Lung (tissue), 12 donors: ENCODE measurements around the gene ST8SIA4. TPM values are rescaled to one million over a fixed set of nuclear protein-coding genes. Genes with fewer than 3 reads are reported as not detected.

Experiments
- ATAC-seq: fragments of 200-7000 bp; cut with Tn5 transposase; one replicate; pipeline ENCODE4 v1.9.1; 2020; ENCODE audit warnings: moderate number of reproducible peaks; ENCODE audit not compliant: insufficient read depth, low FRiP score
- DNase-seq, 3 donors: peaks; one replicate each; pipeline ENCODE4 v3.0.0-alpha.2; 2013 to 2017
- H3K27ac ChIP-seq, 2 donors: one replicate each; pipeline ENCODE4 v1.5.1; 2013; ENCODE audit warnings: mild to moderate bottlenecking in 2 of 2, moderate library complexity in 2 of 2, control low read depth in 1 of 2, inconsistent platforms in 1 of 2, low read depth in 1 of 2, low read length in 1 of 2
- H3K27me3 ChIP-seq, 3 donors: one replicate each; pipeline ENCODE4 v1.5.1; 2013; ENCODE audit warnings: low read length in 2 of 3; ENCODE audit not compliant: control insufficient read depth in 3 of 3, insufficient read depth in 3 of 3
- H3K36me3 ChIP-seq, 4 donors: one replicate each; pipeline ENCODE4 v1.5.1; 2013; ENCODE audit warnings: low read length in 4 of 4, mild to moderate bottlenecking in 1 of 4, moderate library complexity in 1 of 4; ENCODE audit not compliant: control insufficient read depth in 4 of 4, insufficient read depth in 4 of 4
- H3K4me1 ChIP-seq, 5 donors: one replicate each; pipeline ENCODE4 v1.5.1; 2013; ENCODE audit warnings: low read length in 5 of 5, mild to moderate bottlenecking in 2 of 5, moderate library complexity in 1 of 5; ENCODE audit not compliant: control insufficient read depth in 5 of 5, insufficient read depth in 5 of 5
- H3K4me3 ChIP-seq: one replicate; pipeline ENCODE4 v1.5.1; 2013; ENCODE audit warnings: mild to moderate bottlenecking, control low read depth, moderate library complexity
- H3K9ac ChIP-seq, 2 donors: one replicate each; pipeline ENCODE4 v1.5.1; 2013; ENCODE audit warnings: low read length in 2 of 2, control low read depth in 1 of 2; ENCODE audit not compliant: insufficient read depth in 1 of 2
- H3K9me3 ChIP-seq, 4 donors: one replicate each; pipeline ENCODE4 v1.5.1; 2013; ENCODE audit warnings: low read length in 3 of 4, mild to moderate bottlenecking in 1 of 4, moderate library complexity in 1 of 4; ENCODE audit not compliant: control insufficient read depth in 4 of 4, insufficient read depth in 3 of 4
- WGBS, 2 donors: extraction: QIAGEN DNeasy Blood & Tissue Kit; methylation state at CpG; one replicate each; pipeline ENCODE4 v1.1.7; 2013; 5-methylcytosine and 5-hydroxymethylcytosine counted together
- polyA plus RNA-seq, 2 donors: library from polyadenylated mRNA; stranded (reverse); fragments of 200-250 nt; gene quantifications; one replicate each; pipeline ENCODE4 v1.2.1, GENCODE V29; 2013
- total RNA-seq, 2 donors: library from RNA; depleted of rRNA in 1 of 2; stranded (reverse); fragments of >200 nt in 1 of 2; gene quantifications; one replicate each; pipeline ENCODE4 v1.2.1, GENCODE V29; 2014 to 2021
- TF ChIP-seq, protein P1 (sequence below): IDR thresholded peaks from 2 replicates; pipeline ENCODE4 v1.5.1; 2012; ENCODE audit warnings: mild to moderate bottlenecking; ENCODE audit errors: control extremely low read depth, extremely low read depth
- donor health status: control.
- donor health status: control.
- donor health status: Bipolar disorder and iron deficiency.
- donor health status: healthy.
- donor health status: DM: yes; HTN: yes; CAD: no.

ST8SIA4 gene
- total and polyA plus RNA-seq, 4 donors = 4.2 to 22.1 (median 14.2) TPM

DNA sequence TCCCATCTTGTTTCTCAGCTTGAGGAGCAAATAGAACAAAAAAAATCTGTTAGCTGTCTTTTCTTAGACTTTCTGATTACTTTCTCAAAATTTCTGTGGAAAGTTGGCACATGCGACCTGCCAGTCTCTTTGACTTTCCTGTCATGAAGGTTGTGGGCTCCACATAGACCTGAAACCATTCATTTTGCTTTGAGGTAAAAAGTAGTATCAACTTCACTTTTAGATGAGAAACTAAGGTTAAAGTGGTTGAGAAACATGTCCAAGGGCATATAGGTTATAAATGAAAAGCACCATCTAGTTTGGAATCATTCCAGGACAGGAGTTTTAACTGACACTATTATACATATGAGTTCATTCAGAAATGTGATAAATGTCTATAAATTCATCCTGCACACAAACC is 42.7 kb downstream of the ST8SIA4 start:
- ATAC-seq (no peak), DNase-seq (no peak)
- Histone ChIP-seq H3K27ac (no peak overlapping the region), H3K36me3 (peaks cover 0 to 2% (median 0%) of the 10 kb centered on the region in 4 donors), H3K9me3 (no peaks in the 10 kb centered on the region), H3K4me3 (no peak overlapping the region), H3K4me1 (no peaks in the 10 kb centered on the region), H3K27me3 (no peaks in the 10 kb centered on the region), H3K9ac (no peak overlapping the region)
- TF ChIP-seq, protein P1, sequence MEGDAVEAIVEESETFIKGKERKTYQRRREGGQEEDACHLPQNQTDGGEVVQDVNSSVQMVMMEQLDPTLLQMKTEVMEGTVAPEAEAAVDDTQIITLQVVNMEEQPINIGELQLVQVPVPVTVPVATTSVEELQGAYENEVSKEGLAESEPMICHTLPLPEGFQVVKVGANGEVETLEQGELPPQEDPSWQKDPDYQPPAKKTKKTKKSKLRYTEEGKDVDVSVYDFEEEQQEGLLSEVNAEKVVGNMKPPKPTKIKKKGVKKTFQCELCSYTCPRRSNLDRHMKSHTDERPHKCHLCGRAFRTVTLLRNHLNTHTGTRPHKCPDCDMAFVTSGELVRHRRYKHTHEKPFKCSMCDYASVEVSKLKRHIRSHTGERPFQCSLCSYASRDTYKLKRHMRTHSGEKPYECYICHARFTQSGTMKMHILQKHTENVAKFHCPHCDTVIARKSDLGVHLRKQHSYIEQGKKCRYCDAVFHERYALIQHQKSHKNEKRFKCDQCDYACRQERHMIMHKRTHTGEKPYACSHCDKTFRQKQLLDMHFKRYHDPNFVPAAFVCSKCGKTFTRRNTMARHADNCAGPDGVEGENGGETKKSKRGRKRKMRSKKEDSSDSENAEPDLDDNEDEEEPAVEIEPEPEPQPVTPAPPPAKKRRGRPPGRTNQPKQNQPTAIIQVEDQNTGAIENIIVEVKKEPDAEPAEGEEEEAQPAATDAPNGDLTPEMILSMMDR = no peak
- 82 to 95% methylated on average over 1 of the region's 1 CpG for WGBS, 2 donors

DNA sequence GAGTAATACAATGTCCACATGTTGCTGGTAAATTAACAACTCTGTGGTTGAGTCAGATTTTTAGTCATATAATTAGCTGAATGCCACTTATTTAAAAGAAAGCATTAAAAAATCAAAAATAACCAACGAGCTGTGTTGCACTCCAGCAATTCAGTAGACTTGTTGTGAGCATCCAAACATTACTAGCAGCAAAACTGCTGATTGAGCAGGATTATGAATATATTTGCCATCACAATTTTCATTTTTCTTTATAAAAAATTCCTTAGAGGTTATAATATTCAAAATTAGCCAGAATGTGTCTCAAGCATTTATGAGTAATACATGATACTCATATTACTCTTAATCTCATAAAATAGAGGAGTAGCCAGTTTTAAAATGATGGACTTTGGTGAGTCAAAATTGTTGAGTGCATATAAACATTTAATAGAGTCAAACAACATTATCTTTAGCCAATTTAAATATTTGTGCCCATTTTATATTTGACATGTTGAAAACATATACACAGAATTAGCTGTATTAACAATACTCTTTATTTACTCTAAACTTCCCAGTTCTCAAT is 44.0 kb downstream of the ST8SIA4 start:
- H3K27me3 ChIP-seq = no peaks in the 10 kb centered on the region
- DNase-seq (no peak), ATAC-seq (no peak)
- H3K4me1 ChIP-seq = peaks cover 0 to 4% (median 0%) of the 10 kb centered on the region in 5 donors
- no peak overlapping the region for H3K27ac ChIP-seq
- H3K36me3 ChIP-seq = peaks cover 0 to 2% (median 0%) of the 10 kb centered on the region in 4 donors
- TF ChIP-seq, protein P1 = no peak
- no peaks in the 10 kb centered on the region for H3K9me3 ChIP-seq
- H3K4me3 ChIP-seq = no peak overlapping the region
- no peak overlapping the region for H3K9ac ChIP-seq
- 83 to 91% methylated on average over 1 of the region's 1 CpG for WGBS, 2 donors

DNA sequence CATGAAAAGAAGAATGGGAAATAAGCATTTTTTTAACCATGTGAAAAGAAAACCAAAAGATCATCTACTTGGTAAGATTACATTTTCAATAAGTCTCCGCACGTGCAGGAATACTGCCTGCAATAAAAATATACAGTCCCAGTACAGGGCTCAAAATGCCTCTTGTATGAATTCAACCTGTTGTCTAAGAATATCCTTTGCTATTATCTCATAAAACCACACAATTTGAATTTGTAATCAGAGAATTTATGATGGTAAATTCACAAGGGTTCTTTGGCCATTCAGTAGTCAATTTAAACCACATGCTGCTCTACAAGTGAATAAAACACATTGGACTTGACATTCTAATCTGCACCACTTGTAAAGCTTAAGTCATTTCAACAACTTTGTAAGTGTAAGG is 46.6 kb downstream of the ST8SIA4 start:
- peaks cover 0 to 1% (median 0%) of the 10 kb centered on the region in 4 donors for H3K36me3 ChIP-seq
- no peaks in the 10 kb centered on the region for H3K27me3 ChIP-seq
- 93 to 100% methylated on average over 2 of the region's 2 CpGs for WGBS, 2 donors
- peaks cover 0 to 4% (median 0%) of the 10 kb centered on the region in 5 donors for H3K4me1 ChIP-seq
- H3K9me3 ChIP-seq = no peaks in the 10 kb centered on the region
- no peak overlapping the region for H3K9ac ChIP-seq
- no peak overlapping the region for H3K27ac ChIP-seq
- TF ChIP-seq, protein P1 = no peak
- ATAC-seq (no peak), DNase-seq (no peak)
- H3K4me3 ChIP-seq = no peak overlapping the region

DNA sequence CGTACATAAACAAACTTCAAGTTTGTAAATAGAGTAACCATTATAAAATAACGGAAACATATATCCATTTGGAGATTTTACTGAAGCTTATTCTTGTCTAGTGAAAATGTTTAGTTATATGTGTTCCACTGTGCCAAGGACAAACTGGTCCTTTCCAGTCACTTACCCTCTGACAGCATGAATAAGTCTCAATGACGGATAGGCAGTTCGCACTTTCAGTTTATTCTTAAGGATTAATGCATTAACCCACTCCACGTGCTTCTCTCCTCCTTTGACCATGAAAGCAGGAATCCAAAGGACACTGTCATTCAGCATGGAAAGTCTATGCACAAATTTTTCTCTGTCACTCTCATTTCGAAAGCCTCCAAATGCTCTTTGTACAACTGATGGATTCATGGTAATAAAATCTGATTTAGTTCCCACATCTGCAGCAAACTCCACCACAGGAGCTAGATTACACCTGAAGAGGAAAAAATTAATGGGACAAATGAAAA is 47.1 kb downstream of the ST8SIA4 start:
- Histone ChIP-seq H3K4me1 (peaks cover 0 to 4% (median 0%) of the 10 kb centered on the region in 5 donors), H3K9me3 (no peaks in the 10 kb centered on the region), H3K27ac (no peak overlapping the region), H3K9ac (no peak overlapping the region), H3K4me3 (no peak overlapping the region), H3K27me3 (no peaks in the 10 kb centered on the region), H3K36me3 (peaks cover 0 to 1% (median 0%) of the 10 kb centered on the region in 4 donors)
- WGBS, 2 donors = 82 to 87% methylated on average over 6 of the region's 6 CpGs
- ATAC-seq (no peak), DNase-seq (no peak)
- TF ChIP-seq, protein P1 = no peak
